GM23248 (cell line): ENCODE measurements around the gene GPR50. TPM values are rescaled to one million over a fixed set of nuclear protein-coding genes. Genes with fewer than 3 reads are reported as not detected.

Experiments
- DNase-seq: peaks from one replicate; pipeline ENCODE4 v3.0.0-alpha.2; 2015
- H2AFZ ChIP-seq: fragments of 200-600 bp; sonication (generic); 2 replicates; pipeline ENCODE4 v1.6.1; 2016; ENCODE audit warnings: antibody characterized with exemption
- H3F3A ChIP-seq: fragments of 200-600 bp; sonication (generic); 2 replicates; pipeline ENCODE4 v1.6.1; 2016; ENCODE audit warnings: mild to moderate bottlenecking, antibody characterized with exemption, mixed run types; ENCODE audit not compliant: insufficient read depth
- H3K27ac ChIP-seq: fragments of 200-600 bp; sonication (generic); 2 replicates; pipeline ENCODE4 v1.5.1; 2016; ENCODE audit warnings: mild to moderate bottlenecking
- H3K27me3 ChIP-seq: fragments of 200-600 bp; sonication (generic); replicated peaks from 2 replicates; pipeline ENCODE4 v1.6.1; 2016; ENCODE audit warnings: mild to moderate bottlenecking; ENCODE audit not compliant: insufficient read depth
- H3K36me3 ChIP-seq: fragments of 200-600 bp; sonication (generic); 2 replicates; pipeline ENCODE4 v1.6.1; 2016; ENCODE audit warnings: low read depth, mild to moderate bottlenecking
- H3K4me1 ChIP-seq: fragments of 200-600 bp; sonication (generic); 2 replicates; pipeline ENCODE4 v1.6.1; 2016; ENCODE audit warnings: mild to moderate bottlenecking; ENCODE audit not compliant: insufficient read depth
- H3K4me2 ChIP-seq: fragments of 200-600 bp; sonication (generic); one replicate; pipeline ENCODE4 v1.6.1; 2016; ENCODE audit warnings: mild to moderate bottlenecking; ENCODE audit not compliant: unreplicated experiment
- H3K4me3 ChIP-seq: fragments of 200-600 bp; sonication (generic); 2 replicates; pipeline ENCODE4 v1.5.1; 2016; ENCODE audit warnings: mild to moderate bottlenecking
- H3K79me2 ChIP-seq: fragments of 200-600 bp; sonication (generic); 2 replicates; pipeline ENCODE4 v1.6.1; 2016; ENCODE audit warnings: mild to moderate bottlenecking; ENCODE audit not compliant: insufficient read depth
- H3K9ac ChIP-seq: fragments of 200-600 bp; sonication (generic); 2 replicates; pipeline ENCODE4 v1.6.1; 2016; ENCODE audit warnings: mild to moderate bottlenecking
- H3K9me2 ChIP-seq: fragments of 200-600 bp; sonication (generic); 2 replicates; pipeline ENCODE4 v1.6.1; 2016; ENCODE audit warnings: mixed run types, mild to moderate bottlenecking, moderate library complexity; ENCODE audit not compliant: insufficient read depth
- H3K9me3 ChIP-seq: fragments of 200-600 bp; sonication (generic); one replicate; pipeline ENCODE4 v1.6.1; 2017; ENCODE audit warnings: low read depth
- H4K20me1 ChIP-seq: fragments of 200-600 bp; sonication (generic); 2 replicates; pipeline ENCODE4 v1.6.0; 2016; ENCODE audit not compliant: insufficient read depth
- EZH2 ChIP-seq: fragments of 200-600 bp; sonication (generic); IDR thresholded peaks from 2 replicates; pipeline ENCODE4 v1.6.1; 2018; ENCODE audit warnings: antibody characterized with exemption, mild to moderate bottlenecking; ENCODE audit not compliant: insufficient read depth, poor library complexity, severe bottlenecking
- EZH2phosphoT487 ChIP-seq: fragments of 200-600 bp; sonication (generic); IDR thresholded peaks from 2 replicates; pipeline ENCODE4 v1.6.1; 2018; ENCODE audit warnings: antibody characterized with exemption, moderate library complexity, mild to moderate bottlenecking, low read depth; ENCODE audit not compliant: insufficient read depth
- WGBS, 2 experiments: methylation state at CpG; one replicate each; pipeline ENCODE4 v1.1.6; 2015 to 2017; ENCODE audit warnings: low lambda C conversion rate in 2 of 2, low coverage in 1 of 2; ENCODE audit errors: missing lambda C conversion rate in 2 of 2; 5-methylcytosine and 5-hydroxymethylcytosine counted together
- in situ Hi-C: fragments of 300-500 bp; cut with MboI; formaldehyde crosslinking; loops from 2 replicates; pipeline ENCODE4 v1.15.0; 2020
- polyA plus RNA-seq: library from polyadenylated mRNA; unstranded; fragments of >200 nt; fragmentation: Nextera tagmentation; extraction: Ambion mirVana; gene quantifications from 2 replicates; pipeline ENCODE4 v1.2.1, GENCODE V29; 2016
- total RNA-seq: library from RNA; depleted of rRNA; stranded (reverse); fragments of >200 nt; shearing (Covaris generic); gene quantifications from 2 replicates; pipeline ENCODE4 v1.2.3, GENCODE V29; 2014

GPR50 gene
- total and polyA plus RNA-seq, 2 experiments from 2014 or later: not detected

- Histone ChIP-seq H2AFZ (no peak overlapping the region), H3K36me3 (no peaks in the 10 kb centered on the region), H3K9me2 (no peaks in the 10 kb centered on the region), H3K4me2 (no peak overlapping the region), H3K4me1 (no peaks in the 10 kb centered on the region), H3K79me2 (no peaks in the 10 kb centered on the region), H3K27ac (no peak overlapping the region), H3K9me3 (no peaks in the 10 kb centered on the region), H4K20me1 (no peaks in the 10 kb centered on the region), H3F3A (no peaks in the 10 kb centered on the region), H3K9ac (no peak overlapping the region), H3K27me3 (no peaks in the 10 kb centered on the region), H3K4me3 (no peak overlapping the region)
- in situ Hi-C loops: loop anchor here (25.0 kb wide), 1 partner anchor 509 kb away; no protein-coding TSS in a partner anchor
- peak; percentile 3 for DNase-seq
- WGBS, 2 experiments: 3 to 14% methylated on average over 1 to 6 of the region's 6 CpGs
- TF ChIP-seq EZH2phosphoT487 (no peak), EZH2 (no peak)
Measured at GRCh38 chrX:151153667-151154066, 22.7 kb upstream of the GPR50 start.

- H2AFZ ChIP-seq: no peak overlapping the region
- no peaks in the 10 kb centered on the region for H3K79me2 ChIP-seq
- no peaks in the 10 kb centered on the region for H4K20me1 ChIP-seq
- no peak overlapping the region for H3K9ac ChIP-seq
- no peaks in the 10 kb centered on the region for H3K36me3 ChIP-seq
- H3K4me2 ChIP-seq: no peak overlapping the region
- no peak overlapping the region for H3K27ac ChIP-seq
- TF ChIP-seq EZH2phosphoT487 (no peak), EZH2 (no peak)
- no peak overlapping the region for H3K4me3 ChIP-seq
- WGBS, 2 experiments: 42 to 57% methylated on average over 3 to 4 of the region's 4 CpGs
- H3K9me2 ChIP-seq: no peaks in the 10 kb centered on the region
- no peaks in the 10 kb centered on the region for H3K4me1 ChIP-seq
- no peaks in the 10 kb centered on the region for H3F3A ChIP-seq
- no peaks in the 10 kb centered on the region for H3K27me3 ChIP-seq
- H3K9me3 ChIP-seq: no peaks in the 10 kb centered on the region
- no peak for DNase-seq
- in situ Hi-C loops: loop anchor here (25.0 kb wide), 1 partner anchor 507 kb away; no protein-coding TSS in a partner anchor
Measured at GRCh38 chrX:151155234-151155633, 21.1 kb upstream of the GPR50 start.

- DNase-seq: no peak
- H3K4me3 ChIP-seq: no peak overlapping the region
- H3K9me2 ChIP-seq: no peaks in the 10 kb centered on the region
- H3F3A ChIP-seq: no peaks in the 10 kb centered on the region
- no peaks in the 10 kb centered on the region for H3K9me3 ChIP-seq
- in situ Hi-C loops: loop anchor here (25.0 kb wide), 1 partner anchor 501 kb away; no protein-coding TSS in a partner anchor
- H3K27ac ChIP-seq: no peak overlapping the region
- 0 to 22% methylated on average over 2 to 4 of the region's 4 CpGs for WGBS, 2 experiments
- no peaks in the 10 kb centered on the region for H3K4me1 ChIP-seq
- H2AFZ ChIP-seq: no peak overlapping the region
- no peaks in the 10 kb centered on the region for H3K27me3 ChIP-seq
- H3K79me2 ChIP-seq: no peaks in the 10 kb centered on the region
- no peaks in the 10 kb centered on the region for H3K36me3 ChIP-seq
- TF ChIP-seq EZH2 (no peak), EZH2phosphoT487 (no peak)
- no peak overlapping the region for H3K9ac ChIP-seq
- no peaks in the 10 kb centered on the region for H4K20me1 ChIP-seq
- no peak overlapping the region for H3K4me2 ChIP-seq
Measured at GRCh38 chrX:151161690-151162089, 14.7 kb upstream of the GPR50 start.

- Histone ChIP-seq H3K27ac (no peak overlapping the region), H4K20me1 (no peaks in the 10 kb centered on the region), H3K9me2 (no peaks in the 10 kb centered on the region), H3K9me3 (no peaks in the 10 kb centered on the region), H3K36me3 (no peaks in the 10 kb centered on the region), H3K4me3 (no peak overlapping the region), H3K4me2 (no peak overlapping the region), H2AFZ (no peak overlapping the region), H3K4me1 (no peaks in the 10 kb centered on the region), H3K79me2 (no peaks in the 10 kb centered on the region), H3K9ac (no peak overlapping the region), H3K27me3 (no peaks in the 10 kb centered on the region), H3F3A (no peaks in the 10 kb centered on the region)
- in situ Hi-C loops: loop anchor here (25.0 kb wide), 1 partner anchor 494 kb away; no protein-coding TSS in a partner anchor
- DNase-seq: no peak
- 10 to 27% methylated on average over 6 to 7 of the region's 7 CpGs for WGBS, 2 experiments
- TF ChIP-seq EZH2phosphoT487 (no peak), EZH2 (no peak)
Measured at GRCh38 chrX:151167791-151168345, 8.5 kb upstream of the GPR50 start.
